Muscle layer of duodenum (tissue), 2 donors: ENCODE data around the gene ZNF337.
"Not testable (repeated sequence)": the region's sequence is repeated elsewhere in the genome, so short reads cannot be mapped to it uniquely, and the experiment has no call there.

Experiments
- H3K27ac ChIP-seq: one replicate; pipeline ENCODE4 v1.7.0; 2013; ENCODE audit warnings: mild to moderate bottlenecking, low read length
- H3K27me3 ChIP-seq: one replicate; pipeline ENCODE4 v1.7.0; 2013; ENCODE audit warnings: low read depth, mild to moderate bottlenecking, control low read depth, low read length
- H3K36me3 ChIP-seq, 2 donors: one replicate each; pipeline ENCODE4 v1.7.0; 2013; ENCODE audit warnings: low read length in 2 of 2, control low read depth in 1 of 2, mild to moderate bottlenecking in 1 of 2; ENCODE audit not compliant: insufficient read depth in 2 of 2, control insufficient read depth in 1 of 2
- H3K4me1 ChIP-seq, 2 donors: one replicate each; pipeline ENCODE4 v1.7.0; 2013; ENCODE audit warnings: low read length in 2 of 2, mild to moderate bottlenecking in 2 of 2, control low read depth in 1 of 2, moderate library complexity in 1 of 2; ENCODE audit not compliant: insufficient read depth in 2 of 2, control insufficient read depth in 1 of 2
- H3K4me3 ChIP-seq, 2 donors: one replicate each; pipeline ENCODE4 v1.7.0; 2013; ENCODE audit warnings: low read length in 2 of 2, low read depth in 1 of 2, mild to moderate bottlenecking in 1 of 2
- H3K9me3 ChIP-seq, 2 donors: one replicate each; pipeline ENCODE4 v1.7.0; 2013; ENCODE audit warnings: low read length in 2 of 2, control low read depth in 1 of 2, mild to moderate bottlenecking in 1 of 2; ENCODE audit not compliant: control insufficient read depth in 1 of 2
- donor health status: healthy.

ZNF337 gene

GRCh38 chr20:25723975-25724374 lies 27.3 kb upstream of the ZNF337 start:
- no peak overlapping the region for H3K27ac ChIP-seq
- H3K4me3 ChIP-seq = no peak overlapping the region
- no peaks in the 10 kb centered on the region for H3K36me3 ChIP-seq
- peaks cover 7 to 22% of the 10 kb centered on the region in 2 donors for H3K9me3 ChIP-seq
- H3K4me1 ChIP-seq = no peaks in the 10 kb centered on the region
- H3K27me3 ChIP-seq = no peaks in the 10 kb centered on the region

GRCh38 chr20:25720285-25720684 lies 23.6 kb upstream of the ZNF337 start:
- no peaks in the 10 kb centered on the region for H3K4me1 ChIP-seq
- no peak overlapping the region for H3K4me3 ChIP-seq
- H3K9me3 ChIP-seq = peaks cover 0 to 9% of the 10 kb centered on the region in 2 donors
- no peaks in the 10 kb centered on the region for H3K36me3 ChIP-seq
- no peaks in the 10 kb centered on the region for H3K27me3 ChIP-seq
- H3K27ac ChIP-seq = no peak overlapping the region

DNA sequence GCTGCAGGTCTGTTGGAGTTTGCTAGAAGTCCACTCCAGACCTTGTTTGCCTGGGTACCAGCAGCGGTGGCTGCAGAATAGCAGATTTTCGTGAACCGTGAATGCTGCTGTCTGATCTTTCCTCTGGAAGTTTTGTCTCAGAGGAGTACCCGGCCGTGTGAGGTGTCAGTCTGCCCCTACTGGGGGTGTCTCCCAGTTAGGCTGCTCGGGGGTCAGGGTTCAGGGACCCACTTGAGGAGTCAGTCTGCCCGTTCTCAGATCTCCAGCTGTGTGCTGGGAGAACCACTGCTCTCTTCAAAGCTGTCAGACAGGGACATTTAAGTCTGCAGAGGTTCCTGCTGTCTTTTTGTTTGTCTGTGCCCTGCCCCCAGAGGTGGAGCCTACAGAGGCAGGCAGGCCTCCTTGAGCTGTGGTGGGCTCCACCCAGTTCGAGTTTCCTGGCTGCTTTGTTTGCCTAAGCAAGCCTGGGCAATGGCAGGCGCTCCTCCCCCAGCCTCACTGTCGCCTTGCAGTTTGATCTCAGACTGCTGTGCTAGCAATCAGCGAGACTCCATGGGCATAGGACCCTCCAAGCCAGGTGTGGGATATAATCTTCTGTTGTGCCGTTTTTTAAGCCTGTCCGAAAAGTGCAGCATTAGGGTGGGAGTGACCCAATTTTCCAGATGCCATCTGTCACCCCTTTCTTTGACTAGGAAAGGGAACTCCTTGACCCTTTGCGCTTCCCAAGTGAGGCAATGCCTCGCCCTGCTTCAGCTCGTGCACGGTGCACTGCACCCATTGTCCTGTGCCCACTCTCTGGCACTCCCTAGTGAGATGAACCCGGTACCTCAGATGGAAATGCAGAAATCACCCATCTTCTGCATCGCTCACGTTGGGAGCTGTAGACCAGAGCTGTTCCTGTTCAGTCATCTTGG lies 22.5 kb upstream of the ZNF337 start:
- not testable (repeated sequence) for H3K9me3 ChIP-seq, H3K4me1 ChIP-seq, H3K27me3 ChIP-seq, H3K36me3 ChIP-seq, H3K27ac ChIP-seq, H3K4me3 ChIP-seq

DNA sequence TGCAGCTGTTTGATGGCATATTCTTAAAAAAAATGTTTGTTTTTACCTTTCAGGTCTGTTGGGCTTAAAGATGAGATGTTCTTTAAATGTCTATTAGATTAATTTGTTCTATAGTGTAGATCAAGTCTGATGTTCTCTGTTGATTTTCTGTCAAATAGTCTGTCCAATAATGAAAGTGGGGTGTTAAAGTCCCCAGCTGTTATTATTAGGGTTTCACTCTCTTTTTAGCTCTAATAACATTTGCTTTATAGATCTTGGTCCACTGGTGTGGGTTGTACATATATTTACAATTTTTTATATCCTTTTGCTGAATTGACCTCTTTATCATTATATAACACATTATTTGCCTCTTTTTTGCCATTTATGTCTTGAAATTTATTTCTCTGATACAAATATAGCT lies 11.0 kb upstream of the ZNF337 start:
- Histone ChIP-seq H3K4me1 (no peaks in the 10 kb centered on the region), H3K36me3 (no peaks in the 10 kb centered on the region), H3K27ac (no peak overlapping the region), H3K9me3 (no peaks in the 10 kb centered on the region), H3K27me3 (no peaks in the 10 kb centered on the region), H3K4me3 (no peak overlapping the region)

DNA sequence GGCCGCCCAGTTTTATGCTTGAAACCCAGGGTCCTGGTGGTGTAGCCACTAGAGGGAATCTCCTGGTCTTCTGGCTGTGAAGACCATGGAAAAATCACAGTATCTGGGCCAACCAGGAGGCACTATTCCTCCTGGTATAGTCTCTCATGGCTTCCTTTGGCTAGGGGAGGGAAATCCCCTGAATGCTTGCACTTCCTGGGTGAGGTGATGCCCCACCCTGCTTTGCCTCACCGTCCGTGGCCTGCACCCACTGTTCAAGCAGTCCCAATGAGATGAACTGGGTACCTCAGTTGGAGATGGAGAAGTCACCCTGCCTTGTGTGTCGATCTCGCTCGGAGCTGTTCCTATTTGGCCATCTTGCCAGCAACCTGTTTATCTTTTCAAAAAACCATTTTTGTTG lies 10.1 kb upstream of the ZNF337 start:
- Histone ChIP-seq H3K27me3 (no peaks in the 10 kb centered on the region), H3K4me1 (no peaks in the 10 kb centered on the region), H3K4me3 (no peak overlapping the region), H3K9me3 (no peaks in the 10 kb centered on the region), H3K36me3 (no peaks in the 10 kb centered on the region), H3K27ac (no peak overlapping the region)

DNA sequence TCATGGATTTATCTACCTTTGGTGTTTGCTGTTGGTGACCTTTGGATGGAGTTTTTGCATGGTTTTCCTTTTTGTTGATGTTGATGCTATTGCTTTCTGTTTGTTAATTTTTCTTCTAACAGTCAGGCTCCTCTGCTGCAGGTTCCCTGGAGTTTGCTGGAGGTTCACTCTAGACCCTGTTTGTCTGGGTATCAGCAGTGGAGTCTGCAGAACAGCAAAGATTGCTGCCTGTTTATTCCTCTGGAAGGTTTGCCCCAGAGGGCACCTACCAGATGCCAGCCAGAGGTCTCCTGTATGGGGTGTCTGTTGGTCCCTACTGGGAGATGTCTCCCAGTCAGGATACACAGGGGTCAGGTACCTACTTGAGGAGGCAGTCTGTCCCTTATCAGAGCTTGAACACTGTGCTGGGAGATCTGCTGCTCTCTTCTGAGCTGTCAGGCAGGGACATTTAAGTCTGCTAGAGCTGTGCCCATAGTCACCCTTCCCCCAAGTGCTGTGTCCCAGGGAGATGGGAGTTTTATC lies 9.2 kb upstream of the ZNF337 start:
- H3K27me3 ChIP-seq = no peaks in the 10 kb centered on the region
- no peak overlapping the region for H3K27ac ChIP-seq
- H3K4me3 ChIP-seq = no peak overlapping the region
- H3K9me3 ChIP-seq = no peaks in the 10 kb centered on the region
- H3K36me3 ChIP-seq = no peaks in the 10 kb centered on the region
- H3K4me1 ChIP-seq = no peaks in the 10 kb centered on the region

GRCh38 chr20:25704303-25704702 lies 7.7 kb upstream of the ZNF337 start:
- H3K4me3 ChIP-seq, H3K36me3 ChIP-seq, H3K27ac ChIP-seq, H3K4me1 ChIP-seq, H3K27me3 ChIP-seq, H3K9me3 ChIP-seq: not testable (repeated sequence)

GRCh38 chr20:25700835-25701234 lies 4.2 kb upstream of the ZNF337 start:
- H3K4me1 ChIP-seq, H3K4me3 ChIP-seq, H3K9me3 ChIP-seq, H3K27me3 ChIP-seq, H3K36me3 ChIP-seq, H3K27ac ChIP-seq: not testable (repeated sequence)

GRCh38 chr20:25699914-25700313 lies 3.3 kb upstream of the ZNF337 start:
- Histone ChIP-seq H3K4me1 (peaks cover 0 to 6% of the 10 kb centered on the region in 2 donors), H3K36me3 (no peaks in the 10 kb centered on the region), H3K4me3 (no peak overlapping the region), H3K27me3 (no peaks in the 10 kb centered on the region), H3K9me3 (peaks cover 0 to 4% of the 10 kb centered on the region in 2 donors), H3K27ac (no peak overlapping the region)

- Histone ChIP-seq H3K27ac (peak overlapping the region; percentile 80), H3K4me3 (peak overlapping the region; percentile 80 to 98), H3K9me3 (peaks cover 0 to 4% of the 10 kb centered on the region in 2 donors), H3K27me3 (no peaks in the 10 kb centered on the region), H3K36me3 (no peaks in the 10 kb centered on the region), H3K4me1 (peaks cover 0 to 6% of the 10 kb centered on the region in 2 donors)
Measured at GRCh38 chr20:25697132-25697446, 436 bp upstream of the ZNF337 start.

DNA sequence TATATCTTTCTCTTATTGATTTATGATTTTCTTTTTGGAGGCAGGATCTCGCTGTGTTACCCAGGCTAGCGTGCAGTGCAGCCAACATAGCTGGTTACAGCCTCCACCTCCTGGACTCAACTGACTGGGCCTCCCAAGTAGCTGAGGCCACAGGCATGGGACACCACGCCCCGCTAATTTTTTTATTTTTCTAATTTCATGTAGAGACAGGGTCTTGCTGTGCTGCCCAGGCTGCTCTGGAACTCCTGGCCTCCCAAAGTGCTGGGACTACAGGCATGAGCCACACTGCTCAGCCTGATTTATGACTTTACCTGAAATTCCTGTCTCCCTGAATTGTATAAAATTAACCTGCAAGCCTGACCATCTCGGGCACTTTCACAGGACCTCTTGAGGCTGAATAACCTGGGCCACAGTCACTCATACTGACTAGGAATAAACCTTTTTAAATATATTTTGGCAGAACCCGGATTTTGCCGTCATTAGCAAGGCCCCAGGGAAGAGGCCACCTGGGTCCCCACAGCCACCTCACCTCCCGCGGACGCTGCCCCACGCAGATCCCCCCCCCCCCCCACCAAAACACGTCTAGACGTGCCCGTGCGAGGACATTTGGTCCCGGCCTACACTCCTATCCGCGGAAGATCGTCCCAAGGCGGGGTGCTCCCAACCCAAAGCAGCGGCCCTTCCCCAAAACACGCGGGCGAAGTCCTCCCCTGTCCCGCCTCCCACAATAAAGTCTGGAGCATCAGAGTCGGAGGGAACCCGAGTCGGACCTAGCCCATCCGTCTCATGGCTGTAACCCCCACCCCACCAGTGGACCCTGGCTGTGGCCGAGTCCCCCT lies 902 bp downstream of the ZNF337 start:
- peaks cover 0 to 4% of the 10 kb centered on the region in 2 donors for H3K36me3 ChIP-seq
- H3K4me1 ChIP-seq = peaks cover 0 to 6% of the 10 kb centered on the region in 2 donors
- peaks cover 0 to 4% of the 10 kb centered on the region in 2 donors for H3K9me3 ChIP-seq
- peak overlapping the region; percentile 80 to 98 for H3K4me3 ChIP-seq
- H3K27ac ChIP-seq = peak overlapping the region; percentile 80
- no peaks in the 10 kb centered on the region for H3K27me3 ChIP-seq
